Measurements from ENCODE around the gene TMEM187. TPM values are rescaled to one million over a fixed set of nuclear protein-coding genes. Genes with fewer than 3 reads are reported as not detected.

Gene TMEM187
- total and polyA plus RNA-seq, 2 donors (not counting 1 experiment from before 2014, with no cell fraction given): 5.5 to 6.4 TPM

DNA sequence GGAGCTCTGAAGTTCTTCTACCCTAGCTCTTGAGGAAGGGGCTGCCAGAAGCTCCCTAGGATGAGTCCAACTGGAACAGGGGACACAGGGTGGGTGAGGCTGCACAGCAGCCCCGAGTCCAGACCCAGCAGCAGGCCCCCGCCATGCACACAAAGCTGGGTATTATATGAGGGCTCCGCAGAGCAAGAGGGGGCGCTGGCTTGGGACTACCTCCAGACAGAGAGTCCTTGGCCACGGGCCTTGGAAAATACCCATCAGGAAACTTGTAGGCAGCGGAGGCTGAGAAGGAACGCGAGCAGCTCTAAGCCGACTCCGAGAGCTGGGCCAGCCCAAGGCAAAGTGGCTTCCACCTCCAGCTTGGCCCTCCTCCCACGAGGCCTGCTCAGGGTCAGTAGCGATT, 9.0 kb upstream of the TMEM187 start:
- 100% methylated on average over 6 of the region's 12 CpGs for WGBS (ENCODE audit: insufficient coverage)
- Histone ChIP-seq H3K4me3 (ENCODE audit: control extremely low read depth in 1 of 5, extremely low read depth in 1 of 5, insufficient read depth in 1 of 5, low read depth in 2 of 5, low read length in 4 of 5) (no peak overlapping the region), H4K20me1 (ENCODE audit: control insufficient read depth, insufficient read depth, low read length, poor library complexity, severe bottlenecking) (peaks cover 65% of the 10 kb centered on the region), H3K9ac (ENCODE audit: low read length) (no peak overlapping the region), H3K27ac (ENCODE audit: low read length in 2 of 2) (no peak overlapping the region), H3K9me3 (ENCODE audit: control extremely low read depth in 1 of 3, control insufficient read depth in 2 of 3, insufficient read depth in 1 of 3, low read length in 2 of 3) (no peaks in the 10 kb centered on the region), H3K4me2 (replicated peaks; ENCODE audit: low read depth, low read length, poor library complexity, severe bottlenecking) (no peak overlapping the region), H3K36me3 (replicated peaks in 1 of 2; ENCODE audit: control extremely low read depth in 1 of 2, control insufficient read depth in 1 of 2, extremely low read depth in 1 of 2, insufficient read depth in 2 of 2, low read length in 1 of 2) (peaks cover 0 to 61% of the 10 kb centered on the region in 2 experiments), H3K27me3 (replicated peaks in 1 of 4; ENCODE audit: control extremely low read depth in 1 of 4, control insufficient read depth in 3 of 4, insufficient read depth in 4 of 4, low read length in 3 of 4) (no peaks in the 10 kb centered on the region), H2AFZ (ENCODE audit: insufficient read depth, low read depth, low read length, poor library complexity, severe bottlenecking) (no peak overlapping the region), H3K79me2 (ENCODE audit: control insufficient read depth, insufficient read depth, low read length) (peaks cover 83% of the 10 kb centered on the region), H3K4me1 (ENCODE audit: control insufficient read depth in 2 of 2, insufficient read depth in 2 of 2, low read length in 2 of 2) (peaks cover 30 to 39% of the 10 kb centered on the region in 2 donors)
- no peaks in the 10 kb centered on the region for H3K27me3 Mint-ChIP-seq
- H3K27ac Mint-ChIP-seq: no peak overlapping the region
- DNase-seq (no peak), ATAC-seq (ENCODE audit: low read depth) (no peak)
- POLR2A ChIA-PET: no interaction called here
- no peak overlapping the region for H3K4me3 Mint-ChIP-seq
- H3K9me3 Mint-ChIP-seq (ENCODE audit: insufficient read depth): no peaks in the 10 kb centered on the region
- peaks cover 28% of the 10 kb centered on the region for H3K4me1 Mint-ChIP-seq
- intact Hi-C loops (cut with micrococcal nuclease): loop anchor here (10.0 kb wide), 1 partner anchor 1019 kb away; no protein-coding TSS in a partner anchor
- CTCF ChIA-PET: no interaction called here
- TF ChIP-seq, protein P1, sequence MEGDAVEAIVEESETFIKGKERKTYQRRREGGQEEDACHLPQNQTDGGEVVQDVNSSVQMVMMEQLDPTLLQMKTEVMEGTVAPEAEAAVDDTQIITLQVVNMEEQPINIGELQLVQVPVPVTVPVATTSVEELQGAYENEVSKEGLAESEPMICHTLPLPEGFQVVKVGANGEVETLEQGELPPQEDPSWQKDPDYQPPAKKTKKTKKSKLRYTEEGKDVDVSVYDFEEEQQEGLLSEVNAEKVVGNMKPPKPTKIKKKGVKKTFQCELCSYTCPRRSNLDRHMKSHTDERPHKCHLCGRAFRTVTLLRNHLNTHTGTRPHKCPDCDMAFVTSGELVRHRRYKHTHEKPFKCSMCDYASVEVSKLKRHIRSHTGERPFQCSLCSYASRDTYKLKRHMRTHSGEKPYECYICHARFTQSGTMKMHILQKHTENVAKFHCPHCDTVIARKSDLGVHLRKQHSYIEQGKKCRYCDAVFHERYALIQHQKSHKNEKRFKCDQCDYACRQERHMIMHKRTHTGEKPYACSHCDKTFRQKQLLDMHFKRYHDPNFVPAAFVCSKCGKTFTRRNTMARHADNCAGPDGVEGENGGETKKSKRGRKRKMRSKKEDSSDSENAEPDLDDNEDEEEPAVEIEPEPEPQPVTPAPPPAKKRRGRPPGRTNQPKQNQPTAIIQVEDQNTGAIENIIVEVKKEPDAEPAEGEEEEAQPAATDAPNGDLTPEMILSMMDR (IDR thresholded peaks at IDR 0.05): no peak
- TF ChIP-seq EZH2 (IDR thresholded peaks at IDR 0.05; ENCODE audit: borderline replicate concordance, insufficient read depth, low read depth, low read length, poor library complexity, severe bottlenecking): no peak

DNA sequence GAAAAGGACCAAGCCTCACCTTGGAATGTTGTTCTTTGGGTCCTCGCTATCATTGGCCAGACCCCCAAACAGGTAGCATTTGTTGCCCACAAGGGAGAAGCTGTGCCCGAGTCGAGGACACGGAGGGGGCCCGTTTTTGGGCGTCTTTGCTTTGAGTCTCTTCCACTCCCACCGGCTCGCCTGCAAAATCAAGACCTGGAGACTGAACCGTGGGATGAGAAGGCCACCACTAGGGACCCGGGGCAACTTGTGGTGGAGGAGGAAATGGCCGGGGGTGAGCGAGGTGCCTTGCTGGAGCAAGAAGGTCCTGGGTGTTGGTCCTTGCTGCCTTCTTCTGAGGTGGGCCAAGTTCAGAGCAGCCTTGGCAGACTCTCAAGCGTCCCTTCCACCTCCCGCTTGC, 8.4 kb upstream of the TMEM187 start:
- Mint-ChIP-seq H3K4me1 (peaks cover 33% of the 10 kb centered on the region), H3K9me3 (ENCODE audit: insufficient read depth) (no peaks in the 10 kb centered on the region), H3K27me3 (no peaks in the 10 kb centered on the region), H3K27ac (no peak overlapping the region), H3K4me3 (no peak overlapping the region)
- H3K4me3 ChIP-seq (ENCODE audit: control extremely low read depth in 1 of 5, extremely low read depth in 1 of 5, insufficient read depth in 1 of 5, low read depth in 2 of 5, low read length in 4 of 5): no peak overlapping the region
- H3K36me3 ChIP-seq (replicated peaks in 1 of 2; ENCODE audit: control extremely low read depth in 1 of 2, control insufficient read depth in 1 of 2, extremely low read depth in 1 of 2, insufficient read depth in 2 of 2, low read length in 1 of 2): peaks cover 0 to 56% of the 10 kb centered on the region in 2 experiments
- ATAC-seq (ENCODE audit: low read depth) (no peak), DNase-seq (no peak)
- no peaks in the 10 kb centered on the region for H3K27me3 ChIP-seq (replicated peaks in 1 of 4; ENCODE audit: control extremely low read depth in 1 of 4, control insufficient read depth in 3 of 4, insufficient read depth in 4 of 4, low read length in 3 of 4)
- peaks cover 36 to 45% of the 10 kb centered on the region in 2 donors for H3K4me1 ChIP-seq (ENCODE audit: control insufficient read depth in 2 of 2, insufficient read depth in 2 of 2, low read length in 2 of 2)
- H3K79me2 ChIP-seq (ENCODE audit: control insufficient read depth, insufficient read depth, low read length): peaks cover 88% of the 10 kb centered on the region
- ChIA-PET CTCF (no interaction called here), POLR2A (no interaction called here)
- WGBS (ENCODE audit: insufficient coverage): 92% methylated on average over 11 of the region's 14 CpGs
- H3K9me3 ChIP-seq (ENCODE audit: control extremely low read depth in 1 of 3, control insufficient read depth in 2 of 3, insufficient read depth in 1 of 3, low read length in 2 of 3): no peaks in the 10 kb centered on the region
- H3K9ac ChIP-seq (ENCODE audit: low read length): no peak overlapping the region
- peaks cover 70% of the 10 kb centered on the region for H4K20me1 ChIP-seq (ENCODE audit: control insufficient read depth, insufficient read depth, low read length, poor library complexity, severe bottlenecking)
- H3K27ac ChIP-seq (ENCODE audit: low read length in 2 of 2): no peak overlapping the region
- no peak overlapping the region for H2AFZ ChIP-seq (ENCODE audit: insufficient read depth, low read depth, low read length, poor library complexity, severe bottlenecking)
- intact Hi-C loops (cut with micrococcal nuclease): loop anchor here (10.0 kb wide), 1 partner anchor 1019 kb away; no protein-coding TSS in a partner anchor
- no peak overlapping the region for H3K4me2 ChIP-seq (replicated peaks; ENCODE audit: low read depth, low read length, poor library complexity, severe bottlenecking)
- TF ChIP-seq EZH2 (IDR thresholded peaks at IDR 0.05; ENCODE audit: borderline replicate concordance, insufficient read depth, low read depth, low read length, poor library complexity, severe bottlenecking): no peak
